Stimulated activated naive B cell treated with anti-CD40 and anti-IgM and Interleukin-4, amounts not matched to agents 10 μg/mL and 1 μg/mL and 100 μg/mL, for 72 hours (primary cell): Measurements from ENCODE around the gene SELENOT.
"Not testable (repeated sequence)": the region's sequence is repeated elsewhere in the genome, so short reads cannot be mapped to it uniquely, and the experiment has no call there.

Source experiments
- ATAC-seq, 2 donors: fragments of 150-1000 bp; cut with Tn5 transposase; replicated peaks; 2 replicates each; pipeline ENCODE4 v1.10.0; 2021; ENCODE audit warnings: moderate library complexity in 1 of 2
- DNase-seq: peaks from one replicate; pipeline ENCODE4 v3.0.0; 2021
- H3K27ac Mint-ChIP-seq: one replicate; pipeline ENCODE4 v1.8.0; 2022; ENCODE audit warnings: mild to moderate bottlenecking, mixed read lengths
- H3K27me3 Mint-ChIP-seq, 2 donors: one replicate each; pipeline ENCODE4 v1.8.0; 2022; ENCODE audit warnings: mixed read lengths in 2 of 2
- H3K36me3 Mint-ChIP-seq, 2 donors: one replicate each; pipeline ENCODE4 v1.8.0; 2022; ENCODE audit warnings: mixed read lengths in 2 of 2, mild to moderate bottlenecking in 1 of 2
- H3K4me1 Mint-ChIP-seq, 2 donors: one replicate each; pipeline ENCODE4 v1.8.0; 2022; ENCODE audit warnings: mixed read lengths in 2 of 2, mild to moderate bottlenecking in 1 of 2
- H3K4me3 Mint-ChIP-seq, 2 donors: one replicate each; pipeline ENCODE4 v1.8.0; 2022; ENCODE audit warnings: mild to moderate bottlenecking in 2 of 2, mixed read lengths in 2 of 2, moderate library complexity in 1 of 2
- H3K9me3 Mint-ChIP-seq, 2 donors: one replicate each; pipeline ENCODE4 v1.8.0; 2022; ENCODE audit warnings: mixed read lengths in 2 of 2, mild to moderate bottlenecking in 1 of 2

SELENOT gene

GRCh38 chr3:150599611-150600297 is 3.4 kb upstream of the SELENOT start:
- Mint-ChIP-seq H3K9me3 (peaks cover 0 to 7% of the 10 kb centered on the region in 2 donors), H3K27ac (peak overlapping the region; percentile 98), H3K36me3 (peaks cover 45 to 54% of the 10 kb centered on the region in 2 donors), H3K4me3 (peak overlapping the region; percentile 39 to 99), H3K27me3 (no peaks in the 10 kb centered on the region), H3K4me1 (peaks cover 30 to 72% of the 10 kb centered on the region in 2 donors)
- DNase-seq: peak; percentile 76
- ATAC-seq: peak; percentile 68 to 74

- H3K4me3 Mint-ChIP-seq: peak overlapping the region; percentile 99
- not testable (repeated sequence) for H3K9me3 Mint-ChIP-seq, H3K27me3 Mint-ChIP-seq, DNase-seq, ATAC-seq
- peaks cover 43 to 50% of the 10 kb centered on the region in 2 donors for H3K36me3 Mint-ChIP-seq
- H3K4me1 Mint-ChIP-seq: peaks cover 30 to 69% of the 10 kb centered on the region in 2 donors
- H3K27ac Mint-ChIP-seq: peak overlapping the region; percentile 98
These were observed 2.2 kb upstream of the SELENOT start for GRCh38 chr3:150600647-150601530.

- DNase-seq: no peak
- Mint-ChIP-seq H3K36me3 (peaks cover 47 to 57% of the 10 kb centered on the region in 2 donors), H3K27me3 (no peaks in the 10 kb centered on the region), H3K27ac (peak overlapping the region; percentile 100), H3K4me3 (peak overlapping the region; percentile 99), H3K4me1 (peaks cover 38 to 71% of the 10 kb centered on the region in 2 donors), H3K9me3 (peaks cover 0 to 5% of the 10 kb centered on the region in 2 donors)
- ATAC-seq: peak; percentile 1
These were observed 532 bp upstream of the SELENOT start for GRCh38 chr3:150602426-150603152.

GRCh38 chr3:150603980-150604319 is 829 bp downstream of the SELENOT start:
- H3K27me3 Mint-ChIP-seq: no peaks in the 10 kb centered on the region
- H3K27ac Mint-ChIP-seq: peak overlapping the region; percentile 100
- peaks cover 0 to 5% of the 10 kb centered on the region in 2 donors for H3K9me3 Mint-ChIP-seq
- DNase-seq (no peak), ATAC-seq (no peak)
- peaks cover 50 to 67% of the 10 kb centered on the region in 2 donors for H3K36me3 Mint-ChIP-seq
- peaks cover 46 to 72% of the 10 kb centered on the region in 2 donors for H3K4me1 Mint-ChIP-seq
- peak overlapping the region; percentile 99 for H3K4me3 Mint-ChIP-seq

- Mint-ChIP-seq H3K9me3 (peaks cover 0 to 5% of the 10 kb centered on the region in 2 donors), H3K4me1 (peaks cover 47 to 72% of the 10 kb centered on the region in 2 donors), H3K27me3 (no peaks in the 10 kb centered on the region), H3K27ac (peak overlapping the region; percentile 82), H3K4me3 (peak overlapping the region; percentile 86 to 92), H3K36me3 (peaks cover 54 to 70% of the 10 kb centered on the region in 2 donors)
- no peak for ATAC-seq
- no peak for DNase-seq
These were observed 3.0 kb downstream of the SELENOT start for GRCh38 chr3:150605998-150606641.

GRCh38 chr3:150607267-150608065 is 4.3 kb downstream of the SELENOT start:
- peaks cover 39 to 69% of the 10 kb centered on the region in 2 donors for H3K4me1 Mint-ChIP-seq
- DNase-seq: no peak
- peak overlapping the region; percentile 25 for H3K27ac Mint-ChIP-seq
- H3K4me3 Mint-ChIP-seq: peak overlapping the region; percentile 31 to 46
- H3K36me3 Mint-ChIP-seq: peaks cover 54 to 66% of the 10 kb centered on the region in 2 donors
- no peak for ATAC-seq
- H3K27me3 Mint-ChIP-seq: no peaks in the 10 kb centered on the region
- no peaks in the 10 kb centered on the region for H3K9me3 Mint-ChIP-seq

- H3K4me3 Mint-ChIP-seq: peak overlapping the region in 1 of 2 donors; percentile 55
- ATAC-seq: peak; percentile 36 to 37
These were observed 6.9 kb downstream of the SELENOT start for GRCh38 chr3:150609988-150610387.

GRCh38 chr3:150610785-150611184 is 7.7 kb downstream of the SELENOT start:
- Mint-ChIP-seq H3K27ac (no peak overlapping the region), H3K9me3 (peaks cover 0 to 3% of the 10 kb centered on the region in 2 donors), H3K27me3 (no peaks in the 10 kb centered on the region), H3K4me1 (peaks cover 44 to 83% of the 10 kb centered on the region in 2 donors), H3K4me3 (peak overlapping the region in 1 of 2 donors; percentile 15), H3K36me3 (peaks cover 51 to 68% of the 10 kb centered on the region in 2 donors)
- ATAC-seq (no peak), DNase-seq (no peak)

More at GRCh38 chr3:150609988-150610387, 6.9 kb downstream of the SELENOT start:
- Mint-ChIP-seq H3K27ac (peak overlapping the region; percentile 21), H3K27me3 (no peaks in the 10 kb centered on the region), H3K9me3 (peaks cover 0 to 3% of the 10 kb centered on the region in 2 donors), H3K36me3 (peaks cover 54 to 68% of the 10 kb centered on the region in 2 donors), H3K4me1 (peaks cover 44 to 85% of the 10 kb centered on the region in 2 donors)
- no peak for DNase-seq

GRCh38 chr3:150611666-150612065 is 8.5 kb downstream of the SELENOT start:
- no peak for DNase-seq
- no peak overlapping the region for H3K27ac Mint-ChIP-seq
- no peak for ATAC-seq
- H3K9me3 Mint-ChIP-seq: peaks cover 0 to 3% of the 10 kb centered on the region in 2 donors
- H3K36me3 Mint-ChIP-seq: peaks cover 43 to 60% of the 10 kb centered on the region in 2 donors
- no peak overlapping the region for H3K4me3 Mint-ChIP-seq
- no peaks in the 10 kb centered on the region for H3K27me3 Mint-ChIP-seq
- peaks cover 37 to 74% of the 10 kb centered on the region in 2 donors for H3K4me1 Mint-ChIP-seq

GRCh38 chr3:150612494-150612893 is 9.4 kb downstream of the SELENOT start:
- Mint-ChIP-seq H3K36me3 (peaks cover 37 to 52% of the 10 kb centered on the region in 2 donors), H3K27ac (no peak overlapping the region)

GRCh38 chr3:150613034-150613433 is 9.9 kb downstream of the SELENOT start:
- H3K27me3 Mint-ChIP-seq: no peaks in the 10 kb centered on the region
- ATAC-seq (no peak), DNase-seq (no peak)
- no peak overlapping the region for H3K4me3 Mint-ChIP-seq
- peaks cover 0 to 3% of the 10 kb centered on the region in 2 donors for H3K9me3 Mint-ChIP-seq
- H3K36me3 Mint-ChIP-seq: peaks cover 37 to 51% of the 10 kb centered on the region in 2 donors
- H3K4me1 Mint-ChIP-seq: peaks cover 30 to 60% of the 10 kb centered on the region in 2 donors
- no peak overlapping the region for H3K27ac Mint-ChIP-seq

More at GRCh38 chr3:150612494-150612893, 9.4 kb downstream of the SELENOT start:
- Mint-ChIP-seq H3K9me3 (peaks cover 0 to 3% of the 10 kb centered on the region in 2 donors), H3K27me3 (no peaks in the 10 kb centered on the region), H3K4me3 (no peak overlapping the region), H3K4me1 (peaks cover 35 to 66% of the 10 kb centered on the region in 2 donors)
- ATAC-seq (no peak), DNase-seq (no peak)

- DNase-seq (no peak), ATAC-seq (no peak)
- Mint-ChIP-seq H3K27ac (no peak overlapping the region), H3K4me1 (peaks cover 28 to 57% of the 10 kb centered on the region in 2 donors), H3K36me3 (peaks cover 44 to 54% of the 10 kb centered on the region in 2 donors), H3K4me3 (no peak overlapping the region), H3K9me3 (peaks cover 0 to 3% of the 10 kb centered on the region in 2 donors), H3K27me3 (no peaks in the 10 kb centered on the region)
These were observed 10.8 kb downstream of the SELENOT start for GRCh38 chr3:150613709-150614480.
